ENCODE data around the gene GSG1L. TPM values are rescaled to one million over a fixed set of nuclear protein-coding genes. Genes with fewer than 3 reads are reported as not detected.

GSG1L gene
- total RNA-seq, 1 donor from 2014 or later: not detected

DNA sequence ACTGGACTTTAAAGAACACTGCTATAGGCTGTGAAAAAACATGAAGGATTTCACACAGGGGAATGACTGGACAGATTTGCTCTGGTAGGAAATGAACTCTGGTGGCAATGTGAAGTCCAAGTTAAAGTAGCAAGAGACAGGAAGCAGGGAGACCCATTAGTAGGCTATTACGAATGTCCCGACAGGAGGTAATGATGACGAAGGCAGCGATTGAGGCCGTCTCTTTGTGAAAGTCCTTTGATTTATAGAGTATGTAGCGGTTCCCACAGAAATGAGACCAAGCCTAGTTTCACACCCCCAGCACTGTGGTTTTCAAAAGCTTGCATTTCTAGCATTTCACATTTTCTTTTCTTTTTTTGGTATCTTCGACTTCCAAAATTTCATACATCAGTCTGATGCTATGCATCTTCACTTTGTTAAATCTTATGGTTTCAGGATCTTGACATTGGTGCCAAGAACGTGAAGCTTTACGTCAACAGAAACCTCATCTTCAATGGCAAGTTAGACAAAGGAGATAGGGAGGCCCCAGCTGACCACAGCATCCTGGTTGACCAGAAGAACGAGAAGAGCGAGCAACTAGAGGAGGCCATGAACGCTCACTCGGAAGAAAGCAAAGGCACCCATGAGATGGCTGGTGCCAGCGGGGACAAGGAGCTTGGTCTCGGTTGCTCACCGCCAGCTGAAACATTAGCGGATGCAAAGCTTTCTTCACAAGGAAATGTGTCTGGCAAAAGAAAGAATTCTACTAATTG lies 323.7 kb downstream of the GSG1L start:
- no peak for DNase-seq (ENCODE audit: low spot score in 2 of 2)

GRCh38 chr16:27738596-27738995 lies 324.9 kb downstream of the GSG1L start:
- DNase-seq (ENCODE audit: low spot score in 2 of 2): no peak

More for the DNA sequence above, 323.7 kb downstream of the GSG1L start:
- H3K27ac ChIP-seq: no peak overlapping the region
- no peaks in the 10 kb centered on the region for H3K27me3 ChIP-seq
- no peaks in the 10 kb centered on the region for H3K4me1 ChIP-seq
- no peaks in the 10 kb centered on the region for H3K9me3 ChIP-seq
- intact Hi-C loops (cut with DNase I): no loop called here
- peaks cover 0 to 12% of the 10 kb centered on the region in 2 donors for H3K36me3 ChIP-seq
- no peak overlapping the region for H3K4me3 ChIP-seq
- TF ChIP-seq, protein P1, sequence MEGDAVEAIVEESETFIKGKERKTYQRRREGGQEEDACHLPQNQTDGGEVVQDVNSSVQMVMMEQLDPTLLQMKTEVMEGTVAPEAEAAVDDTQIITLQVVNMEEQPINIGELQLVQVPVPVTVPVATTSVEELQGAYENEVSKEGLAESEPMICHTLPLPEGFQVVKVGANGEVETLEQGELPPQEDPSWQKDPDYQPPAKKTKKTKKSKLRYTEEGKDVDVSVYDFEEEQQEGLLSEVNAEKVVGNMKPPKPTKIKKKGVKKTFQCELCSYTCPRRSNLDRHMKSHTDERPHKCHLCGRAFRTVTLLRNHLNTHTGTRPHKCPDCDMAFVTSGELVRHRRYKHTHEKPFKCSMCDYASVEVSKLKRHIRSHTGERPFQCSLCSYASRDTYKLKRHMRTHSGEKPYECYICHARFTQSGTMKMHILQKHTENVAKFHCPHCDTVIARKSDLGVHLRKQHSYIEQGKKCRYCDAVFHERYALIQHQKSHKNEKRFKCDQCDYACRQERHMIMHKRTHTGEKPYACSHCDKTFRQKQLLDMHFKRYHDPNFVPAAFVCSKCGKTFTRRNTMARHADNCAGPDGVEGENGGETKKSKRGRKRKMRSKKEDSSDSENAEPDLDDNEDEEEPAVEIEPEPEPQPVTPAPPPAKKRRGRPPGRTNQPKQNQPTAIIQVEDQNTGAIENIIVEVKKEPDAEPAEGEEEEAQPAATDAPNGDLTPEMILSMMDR (IDR thresholded peaks at IDR 0.05): no peak

More at GRCh38 chr16:27738596-27738995, 324.9 kb downstream of the GSG1L start:
- Histone ChIP-seq H3K27me3 (no peaks in the 10 kb centered on the region), H3K4me1 (no peaks in the 10 kb centered on the region), H3K9me3 (no peaks in the 10 kb centered on the region), H3K4me3 (no peak overlapping the region), H3K27ac (no peak overlapping the region), H3K36me3 (peaks cover 0 to 12% of the 10 kb centered on the region in 2 donors)
- intact Hi-C loops (cut with DNase I): no loop called here
- TF ChIP-seq, protein P1 (IDR thresholded peaks at IDR 0.05): no peak

Other genes starting within 250 kb of the GSG1L start
- 180 TPM for gene XPO6, start 148.3 kb upstream of the GSG1L start, total RNA-seq
- gene SBK1, start 228.8 kb upstream of the GSG1L start, total RNA-seq: not detected